Kidney epithelial cell (primary cell): ENCODE measurements around the gene VAV2. TPM values are rescaled to one million over a fixed set of nuclear protein-coding genes. Genes with fewer than 3 reads are reported as not detected.
"Not testable (repeated sequence)": the region's sequence is repeated elsewhere in the genome, so short reads cannot be mapped to it uniquely, and the experiment has no call there.

Experiments used
- DNase-seq: peaks from one replicate; pipeline ENCODE4 v3.0.0-alpha.2; 2010; ENCODE audit warnings: low read depth
- H3K27me3 ChIP-seq: 2 replicates; pipeline ENCODE4 v1.6.0; 2011; ENCODE audit warnings: low read length; ENCODE audit not compliant: control insufficient read depth, insufficient read depth
- H3K36me3 ChIP-seq: 2 replicates; pipeline ENCODE4 v1.5.1; 2011; ENCODE audit warnings: low read length; ENCODE audit not compliant: control insufficient read depth, insufficient read depth
- H3K4me3 ChIP-seq: 2 replicates; pipeline ENCODE4 v1.5.1; 2011; ENCODE audit warnings: low read depth, mild to moderate bottlenecking, control low read depth, low read length
- CTCF ChIP-seq: IDR thresholded peaks from 2 replicates; pipeline ENCODE4 v1.5.1; 2011; ENCODE audit warnings: mild to moderate bottlenecking, moderate library complexity, low read length, control low read depth, inconsistent platforms; ENCODE audit not compliant: insufficient read depth, poor library complexity, severe bottlenecking
- total RNA-seq: library from RNA; depleted of rRNA; stranded (reverse); fragments of >200 nt; gene quantifications from 2 replicates; pipeline ENCODE4 v1.2.3, GENCODE V29; 2015

Gene VAV2
- total RNA-seq, 1 donor from 2014 or later: 37.8 TPM

- Histone ChIP-seq H3K4me3 (no peak overlapping the region), H3K36me3 (peaks cover 7% of the 10 kb centered on the region), H3K27me3 (no peaks in the 10 kb centered on the region)
- no peak for DNase-seq
- TF ChIP-seq CTCF: no peak
Observed at GRCh38 chr9:133768371-133768858, 223.7 kb downstream of the VAV2 start.

GRCh38 chr9:133767625-133768024 lies 224.5 kb downstream of the VAV2 start:
- Histone ChIP-seq H3K4me3 (no peak overlapping the region), H3K36me3 (peaks cover 7% of the 10 kb centered on the region), H3K27me3 (no peaks in the 10 kb centered on the region)
- no peak for TF ChIP-seq CTCF
- DNase-seq: no peak

GRCh38 chr9:133767008-133767407 lies 225.1 kb downstream of the VAV2 start:
- no peak for TF ChIP-seq CTCF
- Histone ChIP-seq H3K36me3 (peaks cover 7% of the 10 kb centered on the region), H3K27me3 (no peaks in the 10 kb centered on the region), H3K4me3 (no peak overlapping the region)
- DNase-seq: no peak

GRCh38 chr9:133766234-133766633 lies 225.9 kb downstream of the VAV2 start:
- DNase-seq, H3K36me3 ChIP-seq, H3K4me3 ChIP-seq, H3K27me3 ChIP-seq: not testable (repeated sequence)

GRCh38 chr9:133763272-133764183 lies 228.6 kb downstream of the VAV2 start:
- no peak overlapping the region for H3K4me3 ChIP-seq
- H3K36me3 ChIP-seq: peaks cover 4% of the 10 kb centered on the region
- TF ChIP-seq CTCF: no peak
- H3K27me3 ChIP-seq: no peaks in the 10 kb centered on the region
- no peak for DNase-seq

GRCh38 chr9:133762488-133763271 lies 229.4 kb downstream of the VAV2 start:
- Histone ChIP-seq H3K4me3 (no peak overlapping the region), H3K36me3 (no peaks in the 10 kb centered on the region), H3K27me3 (no peaks in the 10 kb centered on the region)
- no peak for DNase-seq
- no peak for TF ChIP-seq CTCF
